T-helper 1 cell (primary cell): ENCODE results near the gene POLR2J.

Experiments
- DNase-seq, 5 donors: peaks; one replicate each; pipeline ENCODE4 v3.0.0-alpha.2; 2012 to 2020

Gene POLR2J

DNA sequence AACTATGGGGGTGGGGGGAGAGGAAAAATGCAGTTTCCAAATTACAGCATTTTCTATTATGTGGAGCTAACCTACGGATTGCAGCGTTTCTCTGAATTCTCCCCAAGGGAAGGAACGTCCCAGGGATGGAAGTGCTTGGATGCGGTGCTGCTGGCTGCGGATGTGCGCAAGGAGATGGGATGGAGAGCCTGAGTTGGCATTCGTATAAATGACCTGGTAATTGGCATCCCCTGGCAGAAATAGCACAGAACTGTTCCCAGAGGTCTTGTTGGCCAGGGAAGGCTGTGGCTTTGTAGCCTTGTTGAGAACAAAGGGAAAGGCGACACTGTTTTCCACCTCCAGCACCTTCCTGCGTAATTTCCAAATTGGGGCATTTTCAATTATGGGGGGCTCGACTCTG, 42.6 kb downstream of the POLR2J start:
- DNase-seq = no peak

DNA sequence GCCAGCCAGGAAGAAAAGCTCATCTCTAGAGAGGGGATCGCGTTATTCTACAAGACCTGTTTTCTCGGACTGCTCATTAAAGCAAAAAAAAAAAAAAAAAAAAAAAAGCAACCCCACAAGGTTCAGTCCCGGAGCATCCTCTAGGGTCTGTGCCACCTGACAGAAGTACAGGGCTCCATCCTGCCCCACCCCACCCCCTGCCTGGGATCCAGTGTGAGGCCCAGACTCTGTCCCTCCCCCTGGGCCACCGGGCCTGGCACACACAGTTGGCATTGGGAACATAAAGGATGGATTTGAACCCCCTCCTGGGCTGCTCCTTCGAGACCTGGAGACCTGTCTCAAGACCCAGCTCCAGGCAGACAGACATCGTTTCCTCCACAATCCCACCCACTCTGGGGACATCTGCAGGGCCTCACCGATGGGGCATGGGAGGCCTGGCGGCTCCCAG, 44.7 kb downstream of the POLR2J start:
- peak in 1 of 5 donors; percentile 22 for DNase-seq

DNA sequence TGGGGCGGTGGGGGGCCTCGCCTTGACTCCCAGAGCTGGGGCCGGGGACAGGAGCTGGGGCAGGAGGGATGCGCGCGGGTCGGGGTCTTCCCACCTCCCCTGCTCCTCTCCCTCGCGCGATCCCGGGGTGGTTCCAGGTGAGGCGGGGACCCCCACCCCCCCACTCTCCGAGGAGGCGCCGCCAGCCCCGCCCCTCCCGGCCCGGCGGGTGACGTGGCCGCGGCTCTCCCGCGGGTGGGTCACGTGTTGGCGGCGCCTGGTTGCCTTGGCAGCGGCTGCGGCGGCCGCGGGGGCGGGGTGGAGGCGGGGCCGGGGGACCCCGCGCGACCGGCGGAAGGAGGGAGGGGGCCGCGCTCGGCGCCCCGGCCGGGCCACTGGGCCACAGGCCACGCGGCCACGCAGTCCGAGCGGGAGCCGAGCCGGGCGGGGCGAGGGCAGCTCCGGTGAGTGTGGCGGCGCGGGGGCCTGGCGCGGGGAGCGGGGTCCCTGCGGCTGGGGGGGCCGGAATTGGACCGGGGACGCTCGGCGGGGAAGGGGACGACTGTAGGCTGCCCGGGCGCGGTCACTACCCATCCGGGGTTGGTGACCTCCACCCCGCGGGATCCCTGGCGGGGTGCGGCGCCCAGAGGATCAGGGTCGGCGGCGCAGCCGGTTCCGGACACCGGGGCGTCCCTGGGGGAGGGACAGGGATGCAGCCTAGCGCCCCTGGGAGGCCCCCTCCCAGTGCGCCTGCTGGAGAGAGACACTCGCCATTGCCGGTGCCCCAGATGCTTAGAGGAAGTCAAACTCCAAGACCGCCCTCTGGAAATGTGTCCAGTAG, 45.3 kb downstream of the POLR2J start, which contains the start of gene ORAI2:
TSS of gene ORAI2 (plus strand) at position 357 of the 820 bp plus-strand sequence. CDS start 5,382 bp downstream, outside the sequence.
- DNase-seq = peak; percentile 76 to 91 (median 80)

DNA sequence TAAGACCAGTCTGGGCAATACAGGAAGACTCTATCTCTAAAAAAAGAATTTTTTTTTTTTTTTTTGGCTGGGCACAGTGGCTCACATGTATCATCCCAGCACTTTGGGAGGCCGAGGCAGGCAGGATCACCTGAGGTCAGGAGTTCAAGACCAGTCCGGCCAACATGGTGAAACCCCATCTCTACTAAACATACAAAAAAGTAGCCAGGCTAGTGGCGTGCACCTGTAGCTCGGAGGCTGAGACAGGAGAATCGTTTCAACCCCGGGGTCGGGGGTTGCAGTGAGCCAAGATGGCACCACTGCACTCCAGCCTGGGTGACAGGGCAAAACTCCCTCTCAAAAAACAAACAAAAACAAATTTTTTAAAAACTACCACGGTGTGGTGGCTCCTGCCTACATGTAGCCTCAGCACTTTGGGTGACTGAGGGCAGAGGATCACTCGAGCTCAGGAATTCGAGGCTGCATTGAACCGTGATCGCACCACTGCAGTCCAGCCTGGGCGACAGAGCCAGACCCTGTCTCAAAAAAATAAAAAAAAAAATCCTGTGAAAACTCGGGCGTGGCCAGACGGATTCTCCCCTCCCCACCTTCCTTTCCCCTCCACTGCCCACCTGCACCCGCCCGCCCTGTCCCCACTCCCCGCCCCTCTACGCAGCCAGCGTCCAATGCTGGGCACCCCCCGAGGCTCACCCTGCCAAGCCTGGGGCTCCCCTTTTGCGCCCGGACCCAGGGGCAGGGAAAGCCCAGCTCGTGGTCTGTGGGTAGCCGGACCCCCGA, 46.1 kb downstream of the POLR2J start:
- DNase-seq = peak in 2 of 5 donors; percentile 12 to 38

DNA sequence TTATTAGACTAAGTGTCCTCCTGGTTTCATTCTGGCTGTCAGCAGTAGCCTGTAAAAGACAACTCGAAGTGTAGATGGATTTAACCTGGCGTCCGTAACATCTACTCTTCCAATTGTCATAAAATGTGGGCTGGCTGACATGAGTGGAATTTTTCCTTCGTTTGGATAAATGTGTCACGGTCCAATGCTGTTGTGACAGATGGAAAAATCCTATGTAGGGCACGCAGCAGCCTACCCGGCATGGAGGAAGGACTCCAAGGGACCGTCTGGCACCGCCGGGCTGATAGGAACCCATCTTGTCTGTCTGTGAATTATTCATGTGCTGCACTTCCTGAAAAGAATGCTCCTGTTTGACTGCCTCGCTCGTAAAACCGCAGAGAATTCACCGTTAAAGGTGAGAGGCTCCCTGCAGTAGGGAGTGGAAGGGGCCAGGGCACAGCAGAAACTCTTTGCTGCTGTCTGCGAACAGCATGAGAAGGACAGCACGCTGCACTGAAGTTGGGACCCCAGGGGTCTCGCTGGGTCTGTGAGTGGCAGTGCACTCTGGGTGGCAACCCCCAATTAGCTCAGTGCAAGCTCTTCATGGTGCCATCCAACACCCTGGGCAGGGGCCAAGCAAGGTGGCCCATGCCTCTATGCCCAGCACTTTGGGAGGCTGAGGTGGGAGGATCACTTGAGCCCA, 47.0 kb downstream of the POLR2J start:
- DNase-seq = peak; percentile 58 to 75 (median 71)

DNA sequence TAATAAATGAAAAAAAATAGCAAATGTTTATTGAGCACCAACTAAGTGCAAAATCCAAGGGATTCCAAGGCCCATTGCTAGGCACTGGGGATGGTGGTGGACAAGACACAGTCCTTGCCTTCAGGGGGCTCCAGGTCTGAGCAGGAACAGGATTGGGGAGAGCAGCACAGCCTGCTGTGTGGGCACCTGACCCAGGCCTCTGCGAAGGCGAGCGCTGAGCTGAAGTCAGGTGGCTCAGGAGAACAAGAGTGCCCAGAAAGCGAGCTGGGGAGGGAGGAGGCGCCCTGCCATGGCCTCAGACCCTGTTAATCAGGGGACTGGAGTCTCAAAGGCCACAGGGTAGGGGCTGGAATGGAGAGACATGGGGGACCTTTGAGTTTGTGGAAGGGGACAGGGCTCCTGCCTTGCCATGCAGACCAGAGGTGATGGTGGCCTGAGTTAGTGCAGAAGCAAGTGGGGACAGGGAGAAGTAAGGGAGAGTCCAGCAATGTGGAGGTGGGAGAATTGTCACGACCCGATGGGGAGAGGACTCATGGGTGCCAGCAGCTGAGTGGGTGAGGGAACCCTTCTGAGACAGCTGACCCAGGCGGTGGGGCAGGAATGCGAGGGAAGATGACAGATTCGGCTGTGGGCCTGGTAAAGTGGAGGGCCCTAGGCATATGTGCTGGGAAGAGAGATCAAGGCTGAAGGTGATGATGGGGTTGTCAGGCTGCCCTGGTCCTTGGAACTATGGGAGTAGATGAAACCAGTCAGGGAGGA, 49.4 kb downstream of the POLR2J start:
- DNase-seq = no peak

DNA sequence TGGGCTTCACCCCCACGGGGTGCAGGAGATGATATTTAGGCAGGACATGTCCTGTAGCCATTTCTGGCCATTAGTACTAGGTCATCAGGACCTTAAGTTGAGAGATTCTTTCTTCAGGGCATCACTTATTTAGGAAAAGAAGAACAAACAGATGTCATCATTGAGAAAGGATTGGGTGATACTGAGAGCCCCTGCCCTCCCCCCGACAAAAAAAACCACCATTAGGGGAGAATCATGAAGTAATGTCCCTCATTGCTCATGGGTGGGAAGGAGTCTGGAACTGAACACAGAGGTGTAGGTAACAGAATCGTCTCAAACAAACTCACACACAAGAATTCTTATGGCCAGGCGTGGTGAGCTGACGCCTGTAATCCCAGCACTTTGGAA, 51.7 kb downstream of the POLR2J start:
- DNase-seq = no peak

DNA sequence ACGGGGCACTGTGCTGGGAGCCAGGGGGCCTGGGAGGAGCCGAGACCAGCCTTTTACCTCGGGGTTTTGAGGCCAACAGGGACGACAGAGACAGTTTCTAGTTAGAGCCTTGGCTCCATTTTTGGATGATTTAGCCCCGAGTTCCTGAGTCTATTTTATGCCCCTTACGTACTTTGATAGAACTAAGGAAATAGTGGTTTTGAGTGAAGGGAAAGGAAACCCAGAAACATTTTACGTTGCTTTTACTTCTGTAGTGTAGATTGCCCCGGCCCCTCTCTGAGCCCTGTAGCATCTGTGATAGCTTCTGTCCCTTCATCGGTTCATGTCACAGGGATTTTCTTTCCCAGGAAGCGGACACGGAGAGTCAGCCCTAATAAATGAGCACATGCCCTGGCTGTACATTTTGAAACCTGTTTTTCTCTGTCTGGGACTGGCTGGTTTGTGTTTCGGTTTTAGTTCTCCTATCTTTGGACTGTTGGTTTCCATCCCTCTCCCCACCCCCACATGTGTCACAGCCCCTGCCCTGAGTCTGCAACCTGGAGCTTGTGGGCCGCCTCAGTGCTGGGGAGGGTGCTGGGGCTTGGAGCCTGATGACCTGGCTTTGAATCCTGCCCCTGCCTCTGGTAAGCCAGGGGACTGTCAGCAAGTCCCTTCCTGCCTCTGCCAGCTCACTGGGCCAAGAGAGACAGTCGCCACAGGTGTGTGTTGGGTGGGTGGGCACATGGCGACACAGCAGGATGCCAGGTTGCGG, 52.3 kb downstream of the POLR2J start:
- peak; percentile 35 to 88 (median 59) for DNase-seq

DNA sequence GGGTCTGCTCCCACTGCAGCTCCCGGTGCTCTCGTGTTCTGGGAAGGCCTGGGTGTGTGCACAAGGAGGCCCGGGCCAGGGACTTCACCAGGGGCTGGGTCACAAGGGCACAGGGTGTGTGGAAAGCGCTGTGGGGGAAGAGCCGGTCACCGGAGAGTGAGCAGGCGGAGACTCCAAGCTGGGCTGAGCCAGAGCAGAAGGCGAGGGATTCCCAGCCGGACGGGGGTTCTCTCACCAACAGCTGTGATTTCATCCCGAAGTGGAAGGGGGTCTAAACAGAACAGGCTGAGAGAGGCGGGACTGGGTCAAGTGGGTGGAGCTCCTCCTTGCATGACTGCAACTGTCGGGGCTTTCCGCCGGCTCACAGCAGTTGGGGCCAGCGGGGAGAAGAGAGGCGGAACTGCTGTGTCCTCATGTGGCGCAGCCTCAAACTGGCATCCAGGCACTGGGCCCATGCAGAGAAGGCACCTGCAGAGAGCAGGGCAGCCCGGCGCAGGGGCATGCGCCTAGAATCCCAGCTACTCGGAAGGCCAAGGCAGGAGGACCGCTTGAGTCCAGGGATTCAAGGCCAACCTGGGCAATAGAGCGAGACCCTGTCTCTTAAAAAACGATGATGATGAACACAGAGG, 53.0 kb downstream of the POLR2J start:
- peak; percentile 72 to 93 (median 80) for DNase-seq

DNA sequence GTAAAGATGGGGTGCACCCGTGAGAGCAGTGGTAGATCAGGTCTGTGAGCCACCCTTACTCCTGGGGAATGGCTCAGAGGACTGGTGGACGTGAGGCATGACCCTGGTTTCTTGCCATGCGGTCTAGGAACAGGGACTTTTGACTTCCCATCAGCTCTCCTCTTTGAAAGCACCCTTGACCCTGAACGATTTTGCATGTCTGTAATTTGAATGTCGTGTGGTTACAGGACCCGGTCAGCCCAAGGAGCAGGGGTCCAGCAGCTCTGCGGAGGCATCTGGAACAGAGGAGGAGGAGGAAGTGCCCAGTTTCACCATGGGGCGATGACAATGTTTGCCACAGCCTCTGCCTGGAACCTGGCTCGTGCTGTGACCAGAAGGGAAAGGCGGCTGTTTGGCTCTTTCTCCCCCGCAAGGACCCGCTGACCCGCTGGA, 53.9 kb downstream of the POLR2J start:
- DNase-seq = no peak

DNA sequence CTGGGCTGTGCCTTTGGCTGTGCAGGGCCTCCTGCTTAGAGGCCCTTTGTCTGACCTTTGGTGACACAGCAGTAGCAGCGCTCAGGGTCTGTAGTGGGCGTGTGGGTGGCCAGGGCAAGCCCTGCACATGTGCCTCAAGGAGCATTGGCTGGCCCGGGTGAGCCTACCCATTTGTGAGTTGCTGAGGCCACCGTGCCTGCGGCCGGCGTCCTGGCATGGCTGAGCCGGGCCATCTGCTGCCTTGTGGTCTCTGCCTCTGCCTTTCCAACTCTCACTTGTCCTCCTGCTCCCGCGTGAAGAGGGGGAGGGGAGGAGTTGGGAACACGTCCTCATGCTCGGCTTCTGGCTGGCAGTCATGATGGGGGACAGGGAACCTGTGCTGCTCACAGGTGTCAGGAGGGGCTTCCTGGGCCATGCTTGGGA, 54.6 kb downstream of the POLR2J start:
- DNase-seq = no peak
